Measurements from ENCODE around the gene BACE1-AS. TPM values are rescaled to one million over a fixed set of nuclear protein-coding genes. Genes with fewer than 3 reads are reported as not detected.

The BACE1-AS gene
- total RNA-seq, 4 donors from 2014 or later, result 3.6 to 13.0 (median 6.3) TPM

DNA sequence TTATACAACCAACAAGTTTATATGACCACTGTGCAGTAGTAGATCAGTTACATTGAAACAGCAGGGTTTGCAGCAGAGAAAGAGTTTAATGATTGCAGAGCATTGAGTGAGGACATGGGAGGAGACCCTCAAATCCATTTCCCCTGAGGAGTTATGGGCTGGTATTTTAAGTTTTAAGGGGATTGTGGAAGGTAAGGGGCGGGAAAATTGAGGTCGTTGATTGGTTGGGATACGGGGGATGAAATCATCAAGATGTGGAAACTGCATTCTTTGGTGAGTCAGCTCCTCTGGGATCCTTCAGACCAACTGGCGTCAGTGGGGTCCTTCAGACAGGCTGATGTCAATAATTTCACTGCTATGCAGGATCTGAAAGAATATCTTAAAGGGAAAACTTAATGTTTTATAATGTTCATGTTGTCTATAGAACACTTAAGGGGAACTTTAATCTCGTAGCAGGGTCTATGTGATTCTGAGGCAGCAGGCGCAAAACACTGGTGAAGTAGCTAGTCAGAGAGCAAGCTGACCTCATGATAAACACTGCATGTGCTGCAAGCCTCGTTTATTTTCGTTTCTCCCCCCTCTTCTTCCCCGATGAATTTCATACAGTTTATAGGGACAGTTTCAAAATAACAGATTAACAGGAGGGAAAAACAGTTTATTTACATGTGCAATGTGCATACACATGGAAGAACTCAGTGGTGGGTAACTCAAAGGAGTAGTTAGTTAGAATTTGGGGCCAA, 17.4 kb upstream of the BACE1-AS start:
- H3K27me3 ChIP-seq, result no peaks in the 10 kb centered on the region
- no peak overlapping the region for H3K4me3 ChIP-seq
- TF ChIP-seq POLR2A (IDR thresholded peaks at IDR 0.05) (no peak), POLR2AphosphoS5 (IDR thresholded peaks at IDR 0.05) (no peak), EP300 (IDR thresholded peaks at IDR 0.05) (no peak)
- TF ChIP-seq, protein P1, sequence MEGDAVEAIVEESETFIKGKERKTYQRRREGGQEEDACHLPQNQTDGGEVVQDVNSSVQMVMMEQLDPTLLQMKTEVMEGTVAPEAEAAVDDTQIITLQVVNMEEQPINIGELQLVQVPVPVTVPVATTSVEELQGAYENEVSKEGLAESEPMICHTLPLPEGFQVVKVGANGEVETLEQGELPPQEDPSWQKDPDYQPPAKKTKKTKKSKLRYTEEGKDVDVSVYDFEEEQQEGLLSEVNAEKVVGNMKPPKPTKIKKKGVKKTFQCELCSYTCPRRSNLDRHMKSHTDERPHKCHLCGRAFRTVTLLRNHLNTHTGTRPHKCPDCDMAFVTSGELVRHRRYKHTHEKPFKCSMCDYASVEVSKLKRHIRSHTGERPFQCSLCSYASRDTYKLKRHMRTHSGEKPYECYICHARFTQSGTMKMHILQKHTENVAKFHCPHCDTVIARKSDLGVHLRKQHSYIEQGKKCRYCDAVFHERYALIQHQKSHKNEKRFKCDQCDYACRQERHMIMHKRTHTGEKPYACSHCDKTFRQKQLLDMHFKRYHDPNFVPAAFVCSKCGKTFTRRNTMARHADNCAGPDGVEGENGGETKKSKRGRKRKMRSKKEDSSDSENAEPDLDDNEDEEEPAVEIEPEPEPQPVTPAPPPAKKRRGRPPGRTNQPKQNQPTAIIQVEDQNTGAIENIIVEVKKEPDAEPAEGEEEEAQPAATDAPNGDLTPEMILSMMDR (IDR thresholded peaks at IDR 0.05), result no peak
- no peak overlapping the region for H3K27ac ChIP-seq
- WGBS, result 93% methylated on average over 9 of the region's 9 CpGs
- no peak for DNase-seq (ENCODE audit: low spot score in 2 of 2)
- H3K36me3 ChIP-seq, result peaks cover 17% of the 10 kb centered on the region
- H3K9me3 ChIP-seq, result no peaks in the 10 kb centered on the region
- no peaks in the 10 kb centered on the region for H3K4me1 ChIP-seq

DNA sequence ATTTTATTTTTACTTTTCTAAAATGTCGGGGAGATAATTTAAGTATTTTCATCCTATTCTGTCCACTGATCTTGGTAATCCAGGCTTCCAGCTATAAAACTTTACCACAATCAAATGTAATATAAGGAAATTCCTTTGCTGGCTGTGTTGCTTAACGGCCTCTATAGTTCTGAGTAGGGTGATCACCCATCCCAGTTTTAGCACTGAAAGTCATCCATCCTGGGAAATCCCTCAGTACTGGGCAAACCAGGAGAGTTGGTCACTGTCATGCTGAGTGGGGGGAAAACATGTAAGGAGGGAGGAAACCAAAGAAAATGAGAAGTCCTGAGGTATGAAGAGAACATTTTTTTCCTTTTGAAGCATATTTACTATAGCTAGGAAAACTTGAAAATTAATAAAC, 12.8 kb upstream of the BACE1-AS start:
- no peaks in the 10 kb centered on the region for H3K4me1 ChIP-seq
- WGBS, result 93% methylated on average over 2 of the region's 2 CpGs
- H3K36me3 ChIP-seq, result peaks cover 35% of the 10 kb centered on the region
- H3K27ac ChIP-seq, result no peak overlapping the region
- H3K4me3 ChIP-seq, result no peak overlapping the region
- no peaks in the 10 kb centered on the region for H3K9me3 ChIP-seq
- DNase-seq (ENCODE audit: low spot score in 2 of 2), result no peak
- no peaks in the 10 kb centered on the region for H3K27me3 ChIP-seq
- no peak for TF ChIP-seq EP300 (IDR thresholded peaks at IDR 0.05)
- TF ChIP-seq, protein P1 (IDR thresholded peaks at IDR 0.05), result no peak
- TF ChIP-seq POLR2AphosphoS5 (IDR thresholded peaks at IDR 0.05), result no peak
- no peak for TF ChIP-seq POLR2A (IDR thresholded peaks at IDR 0.05)

DNA sequence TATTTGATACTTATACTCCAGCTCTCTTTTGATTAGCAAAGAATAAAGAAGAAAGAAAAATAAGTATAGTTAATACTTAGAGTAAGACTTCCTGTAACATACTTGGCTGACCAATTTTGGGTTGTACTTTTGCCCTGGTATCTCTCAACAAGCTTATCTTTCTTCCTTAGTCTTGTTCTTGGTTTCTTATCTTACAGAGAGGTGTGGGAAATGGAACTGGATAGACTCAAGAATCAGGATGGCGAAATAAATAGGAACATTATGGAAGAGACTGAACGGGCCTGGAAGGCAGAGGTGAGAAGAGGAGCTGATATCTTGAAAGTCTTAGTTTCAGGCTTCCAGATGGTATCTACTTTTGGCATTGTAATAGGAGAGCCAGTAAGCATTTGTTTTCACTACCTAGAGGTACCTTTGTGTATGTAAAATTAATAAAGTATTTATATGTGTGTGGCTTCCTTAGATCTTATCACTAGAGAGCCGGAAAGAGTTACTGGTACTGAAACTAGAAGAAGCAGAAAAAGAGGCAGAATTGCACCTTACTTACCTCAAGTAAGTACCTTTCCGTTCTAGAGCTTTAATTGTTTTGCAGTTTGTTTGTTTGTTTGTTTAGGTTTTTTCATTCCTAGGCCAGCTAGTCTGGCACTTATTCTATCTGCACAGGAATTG, 11.3 kb upstream of the BACE1-AS start:
- DNase-seq (ENCODE audit: low spot score in 2 of 2), result no peak
- Histone ChIP-seq H3K9me3 (no peaks in the 10 kb centered on the region), H3K27me3 (no peaks in the 10 kb centered on the region), H3K36me3 (peaks cover 50% of the 10 kb centered on the region), H3K4me3 (no peak overlapping the region), H3K27ac (no peak overlapping the region), H3K4me1 (no peaks in the 10 kb centered on the region)
- TF ChIP-seq POLR2A (IDR thresholded peaks at IDR 0.05) (no peak), POLR2AphosphoS5 (IDR thresholded peaks at IDR 0.05) (no peak), EP300 (IDR thresholded peaks at IDR 0.05) (no peak)
- TF ChIP-seq, protein P1 (IDR thresholded peaks at IDR 0.05), result no peak
- whole genome bisulfite sequencing, result 79% methylated on average over 4 of the region's 4 CpGs

DNA sequence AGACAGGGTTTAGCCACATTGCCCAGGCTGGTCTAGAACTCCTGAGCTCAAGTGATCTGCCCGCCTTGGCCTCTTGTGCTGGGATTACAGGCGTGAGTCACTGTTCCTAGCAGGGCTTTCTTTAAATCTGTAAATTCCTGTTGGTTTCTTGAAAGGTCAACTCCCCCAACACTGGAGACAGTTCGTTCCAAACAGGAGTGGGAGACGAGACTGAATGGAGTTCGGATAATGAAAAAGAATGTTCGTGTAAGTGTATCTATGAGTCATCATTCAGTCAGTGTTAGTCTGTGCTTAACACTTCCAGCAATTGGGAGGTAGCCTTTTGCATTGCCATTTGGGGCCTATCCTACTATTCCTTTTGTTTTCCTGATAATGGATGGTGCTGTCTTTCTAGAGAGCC, 10.0 kb upstream of the BACE1-AS start:
- no peak overlapping the region for H3K4me3 ChIP-seq

DNA sequence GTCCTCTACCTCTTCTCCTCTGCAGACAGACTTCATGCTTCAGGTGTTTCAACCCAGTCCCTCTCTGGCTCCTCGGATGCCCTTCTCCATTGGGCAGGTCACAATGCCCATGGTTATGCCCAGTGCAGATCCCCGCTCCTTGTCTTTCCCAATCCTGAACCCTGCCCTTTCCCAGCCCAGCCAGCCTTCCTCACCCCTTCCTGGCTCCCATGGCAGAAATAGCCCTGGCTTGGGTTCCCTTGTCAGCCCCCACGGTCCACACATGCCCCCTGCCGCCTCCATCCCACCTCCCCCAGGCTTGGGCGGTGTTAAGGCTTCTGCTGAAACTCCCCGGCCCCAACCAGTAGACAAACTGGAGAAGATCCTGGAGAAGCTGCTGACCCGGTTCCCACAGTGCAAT, 9.3 kb upstream of the BACE1-AS start:
- DNase-seq (ENCODE audit: low spot score in 2 of 2), result no peak
- Histone ChIP-seq H3K9me3 (no peaks in the 10 kb centered on the region), H3K27me3 (no peaks in the 10 kb centered on the region), H3K36me3 (peaks cover 63% of the 10 kb centered on the region), H3K4me3 (no peak overlapping the region), H3K4me1 (no peaks in the 10 kb centered on the region), H3K27ac (no peak overlapping the region)
- WGBS, result 98% methylated on average over 7 of the region's 7 CpGs
- TF ChIP-seq, protein P1 (IDR thresholded peaks at IDR 0.05), result no peak
- TF ChIP-seq POLR2A (IDR thresholded peaks at IDR 0.05) (no peak), POLR2AphosphoS5 (IDR thresholded peaks at IDR 0.05) (no peak), EP300 (IDR thresholded peaks at IDR 0.05) (no peak)

More for the DNA sequence above, 10.0 kb upstream of the BACE1-AS start:
- Histone ChIP-seq H3K27ac (no peak overlapping the region), H3K27me3 (no peaks in the 10 kb centered on the region), H3K36me3 (peaks cover 58% of the 10 kb centered on the region), H3K4me1 (no peaks in the 10 kb centered on the region), H3K9me3 (no peaks in the 10 kb centered on the region)
- no peak for TF ChIP-seq POLR2AphosphoS5 (IDR thresholded peaks at IDR 0.05)
- TF ChIP-seq POLR2A (IDR thresholded peaks at IDR 0.05), result no peak
- TF ChIP-seq EP300 (IDR thresholded peaks at IDR 0.05), result no peak
- TF ChIP-seq, protein P1 (IDR thresholded peaks at IDR 0.05), result no peak
- DNase-seq (ENCODE audit: low spot score in 2 of 2), result no peak
- WGBS, result 85% methylated on average over 6 of the region's 6 CpGs
